ENCODE data around the gene LIPA.
"Not testable (repeated sequence)": the region's sequence is repeated elsewhere in the genome, so short reads cannot be mapped to it uniquely, and the experiment has no call there.

LIPA gene

DNA sequence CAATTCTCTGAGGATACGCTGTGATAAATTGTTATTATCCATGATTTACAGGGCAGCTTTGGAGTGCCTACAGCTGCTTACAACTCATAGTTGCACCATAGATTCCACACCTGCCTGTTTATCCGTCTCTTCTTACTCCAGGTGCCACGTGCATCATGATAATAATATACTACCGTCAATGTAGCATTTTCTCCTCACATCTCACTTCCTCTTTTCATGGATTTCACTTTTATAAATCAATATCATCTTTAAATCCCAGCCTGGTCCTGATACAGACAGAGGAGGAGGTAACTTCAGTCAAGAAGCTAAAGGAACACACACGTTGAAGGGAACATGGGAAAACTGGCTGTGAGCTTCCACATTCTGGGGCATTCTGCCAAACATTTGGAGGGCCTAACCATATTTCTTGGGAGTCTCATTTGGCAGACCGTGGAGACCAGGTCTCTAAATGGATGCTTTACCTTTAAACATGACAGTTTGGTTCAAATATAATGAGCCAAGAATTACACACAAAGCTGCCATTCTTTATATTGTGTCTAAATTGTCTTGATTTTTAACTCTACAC lies 46.9 kb downstream of the LIPA start:
- no peak overlapping the region for H3K9ac ChIP-seq (ENCODE audit: low read length)
- H3K4me1 ChIP-seq (ENCODE audit: control insufficient read depth, low read depth, low read length), result peaks cover 18% of the 10 kb centered on the region
- no peak overlapping the region for H3K4me3 ChIP-seq (ENCODE audit: low read length)
- no peak overlapping the region for H3K27ac ChIP-seq (ENCODE audit: low read length)
- H3K27me3 ChIP-seq (ENCODE audit: control insufficient read depth, insufficient read depth, low read length), result peaks cover 64% of the 10 kb centered on the region
- no peaks in the 10 kb centered on the region for H3K36me3 ChIP-seq (ENCODE audit: control insufficient read depth, low read depth, low read length)
- no peaks in the 10 kb centered on the region for H3K9me3 ChIP-seq (ENCODE audit: control insufficient read depth, low read depth, low read length)

GRCh38 chr10:89203237-89203636 lies 48.3 kb downstream of the LIPA start:
- no peak overlapping the region for H3K27ac ChIP-seq (ENCODE audit: low read length)
- no peak overlapping the region for H3K9ac ChIP-seq (ENCODE audit: low read length)
- H3K4me3 ChIP-seq (ENCODE audit: low read length), result no peak overlapping the region

DNA sequence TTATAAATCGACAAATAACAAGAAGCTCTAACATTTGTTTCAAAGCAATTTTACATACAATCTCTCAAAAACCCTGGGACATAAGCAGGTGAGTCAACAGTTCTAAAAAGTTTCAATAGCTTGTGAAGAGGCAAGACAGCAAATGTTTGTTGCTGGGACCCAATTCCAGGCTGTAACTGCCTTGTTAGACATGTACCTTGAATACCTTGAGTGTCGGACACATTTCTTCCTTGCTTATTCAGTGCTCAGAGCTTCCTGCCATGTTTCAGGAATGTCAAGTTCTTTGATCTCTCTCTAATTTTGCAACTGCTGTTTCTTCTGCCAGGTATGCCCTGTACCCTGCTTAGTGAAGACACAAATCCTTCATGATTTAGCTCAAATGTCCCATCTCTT lies 49.5 kb downstream of the LIPA start:
- Histone ChIP-seq H3K9ac (ENCODE audit: low read length) (no peak overlapping the region), H3K27ac (ENCODE audit: low read length) (no peak overlapping the region), H3K4me3 (ENCODE audit: low read length) (no peak overlapping the region), H3K36me3 (ENCODE audit: control insufficient read depth, low read depth, low read length) (no peaks in the 10 kb centered on the region), H3K27me3 (ENCODE audit: control insufficient read depth, insufficient read depth, low read length) (peaks cover 37% of the 10 kb centered on the region), H3K4me1 (ENCODE audit: control insufficient read depth, low read depth, low read length) (peaks cover 11% of the 10 kb centered on the region), H3K9me3 (ENCODE audit: control insufficient read depth, low read depth, low read length) (no peaks in the 10 kb centered on the region)

More at GRCh38 chr10:89203237-89203636, 48.3 kb downstream of the LIPA start:
- Histone ChIP-seq H3K4me1 (ENCODE audit: control insufficient read depth, low read depth, low read length) (peaks cover 14% of the 10 kb centered on the region), H3K9me3 (ENCODE audit: control insufficient read depth, low read depth, low read length) (no peaks in the 10 kb centered on the region), H3K36me3 (ENCODE audit: control insufficient read depth, low read depth, low read length) (no peaks in the 10 kb centered on the region), H3K27me3 (ENCODE audit: control insufficient read depth, insufficient read depth, low read length) (peaks cover 49% of the 10 kb centered on the region)

DNA sequence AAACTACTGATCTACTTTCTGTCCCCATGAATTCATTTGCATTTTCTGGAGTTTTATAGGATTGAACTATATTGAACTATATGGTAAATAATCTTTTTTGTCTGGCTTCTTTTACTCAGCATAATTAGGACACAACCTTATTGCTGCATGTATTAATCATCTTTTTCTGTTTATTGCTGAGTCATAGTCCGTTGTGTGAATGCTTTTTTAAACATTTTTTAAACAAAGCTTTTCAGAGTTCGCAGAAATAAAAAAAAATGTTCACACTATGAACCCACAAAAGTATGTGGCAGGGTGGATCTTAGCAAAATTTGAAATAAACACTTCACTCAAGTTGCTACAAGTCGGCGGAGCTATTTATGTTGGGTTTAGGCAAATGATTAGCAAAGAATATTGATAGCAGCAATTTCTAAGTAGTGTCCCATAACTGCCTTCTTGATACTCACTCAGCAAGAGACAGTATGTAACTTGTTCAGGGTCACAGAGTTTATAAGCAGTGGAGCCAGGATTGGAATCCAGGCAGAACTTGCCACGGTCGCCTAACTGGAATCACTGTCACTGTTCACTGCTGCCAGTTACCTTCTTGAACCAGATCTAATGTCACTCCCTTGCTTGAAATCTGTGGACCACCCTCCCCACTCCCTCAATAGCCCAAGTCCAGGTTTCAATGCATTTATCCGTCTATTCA lies 50.1 kb downstream of the LIPA start:
- Histone ChIP-seq H3K9me3 (ENCODE audit: control insufficient read depth, low read depth, low read length) (no peaks in the 10 kb centered on the region), H3K4me1 (ENCODE audit: control insufficient read depth, low read depth, low read length) (peaks cover 7% of the 10 kb centered on the region), H3K4me3 (ENCODE audit: low read length) (no peak overlapping the region), H3K36me3 (ENCODE audit: control insufficient read depth, low read depth, low read length) (no peaks in the 10 kb centered on the region), H3K27me3 (ENCODE audit: control insufficient read depth, insufficient read depth, low read length) (peaks cover 32% of the 10 kb centered on the region), H3K27ac (ENCODE audit: low read length) (no peak overlapping the region), H3K9ac (ENCODE audit: low read length) (no peak overlapping the region)

DNA sequence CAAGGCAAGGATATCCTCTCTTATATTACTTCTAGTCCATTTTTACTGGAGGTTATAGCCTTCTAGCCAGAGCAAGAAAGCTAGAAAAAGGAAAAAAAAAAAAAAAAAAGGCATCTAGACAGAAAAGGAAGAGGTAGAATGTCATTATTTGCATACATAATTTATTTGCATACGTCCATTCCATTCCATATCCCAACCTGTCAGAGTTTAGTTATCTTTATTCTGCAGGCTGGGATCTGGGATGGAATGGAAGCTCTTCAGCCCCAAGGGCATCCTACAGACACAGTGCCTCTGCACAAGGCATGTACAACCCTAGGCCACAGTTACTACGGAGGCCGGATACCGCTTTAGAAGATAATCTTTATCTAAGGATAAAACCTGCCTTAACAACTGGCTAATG lies 54.1 kb downstream of the LIPA start:
- no peaks in the 10 kb centered on the region for H3K27me3 ChIP-seq (ENCODE audit: control insufficient read depth, insufficient read depth, low read length)
- no peak overlapping the region for H3K27ac ChIP-seq (ENCODE audit: low read length)
- no peaks in the 10 kb centered on the region for H3K4me1 ChIP-seq (ENCODE audit: control insufficient read depth, low read depth, low read length)
- H3K9me3 ChIP-seq (ENCODE audit: control insufficient read depth, low read depth, low read length), result no peaks in the 10 kb centered on the region
- no peak overlapping the region for H3K4me3 ChIP-seq (ENCODE audit: low read length)
- H3K36me3 ChIP-seq (ENCODE audit: control insufficient read depth, low read depth, low read length), result no peaks in the 10 kb centered on the region
- H3K9ac ChIP-seq (ENCODE audit: low read length), result no peak overlapping the region

GRCh38 chr10:89191301-89191700 lies 60.3 kb downstream of the LIPA start:
- H3K27me3 ChIP-seq (ENCODE audit: control insufficient read depth, insufficient read depth, low read length); H3K27ac ChIP-seq (ENCODE audit: low read length); H3K4me1 ChIP-seq (ENCODE audit: control insufficient read depth, low read depth, low read length); H3K36me3 ChIP-seq (ENCODE audit: control insufficient read depth, low read depth, low read length); H3K4me3 ChIP-seq (ENCODE audit: low read length); H3K9ac ChIP-seq (ENCODE audit: low read length); H3K9me3 ChIP-seq (ENCODE audit: control insufficient read depth, low read depth, low read length): not testable (repeated sequence)

DNA sequence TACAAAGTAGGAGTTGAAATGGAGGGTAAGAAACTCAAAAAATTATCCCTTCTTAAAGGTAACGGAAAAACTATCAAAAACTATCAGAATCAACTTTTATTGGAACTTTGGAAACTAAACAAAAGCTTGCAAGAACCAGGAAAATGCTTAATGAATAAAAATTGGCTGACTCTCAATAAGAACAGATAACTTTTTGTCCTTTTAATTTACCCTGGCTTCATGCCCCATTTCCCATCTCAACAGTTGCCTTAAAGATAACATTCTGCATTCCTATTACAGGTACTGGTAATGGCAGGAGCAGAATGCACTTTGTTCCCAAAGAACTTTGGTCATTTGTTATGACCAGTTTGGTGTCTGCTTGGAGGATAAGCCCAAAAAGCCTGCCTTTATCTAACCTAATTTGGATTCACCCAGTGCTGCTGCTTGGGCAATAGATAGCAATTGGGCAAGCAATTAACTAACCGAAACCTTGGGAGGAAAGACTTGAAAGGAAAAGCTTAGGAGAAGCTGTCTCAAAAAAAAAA lies 62.3 kb downstream of the LIPA start:
- Histone ChIP-seq H3K4me3 (ENCODE audit: low read length) (no peak overlapping the region), H3K4me1 (ENCODE audit: control insufficient read depth, low read depth, low read length) (no peaks in the 10 kb centered on the region), H3K9ac (ENCODE audit: low read length) (no peak overlapping the region), H3K9me3 (ENCODE audit: control insufficient read depth, low read depth, low read length) (no peaks in the 10 kb centered on the region), H3K27me3 (ENCODE audit: control insufficient read depth, insufficient read depth, low read length) (no peaks in the 10 kb centered on the region), H3K36me3 (ENCODE audit: control insufficient read depth, low read depth, low read length) (no peaks in the 10 kb centered on the region), H3K27ac (ENCODE audit: low read length) (no peak overlapping the region)

DNA sequence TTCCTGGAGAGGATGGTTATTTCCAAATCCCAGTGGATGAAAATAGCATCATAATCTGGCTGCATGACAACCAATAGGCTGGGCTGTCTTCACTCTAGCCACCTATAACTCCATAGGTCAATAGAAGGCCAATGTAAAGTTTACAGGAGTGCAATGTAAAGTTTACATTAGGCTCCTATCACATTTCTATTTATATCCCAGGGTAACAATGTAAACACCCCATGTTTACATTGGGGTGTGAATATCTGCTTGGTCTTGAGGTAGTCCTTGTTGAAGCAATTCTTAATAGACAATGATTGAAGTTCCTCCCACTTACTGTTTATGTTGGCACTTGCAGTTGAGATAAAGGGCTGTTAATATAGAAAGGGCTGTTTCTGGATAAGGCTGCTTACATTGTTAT lies 65.9 kb downstream of the LIPA start:
- Histone ChIP-seq H3K4me1 (ENCODE audit: control insufficient read depth, low read depth, low read length) (no peaks in the 10 kb centered on the region), H3K4me3 (ENCODE audit: low read length) (no peak overlapping the region), H3K27me3 (ENCODE audit: control insufficient read depth, insufficient read depth, low read length) (no peaks in the 10 kb centered on the region), H3K9me3 (ENCODE audit: control insufficient read depth, low read depth, low read length) (no peaks in the 10 kb centered on the region), H3K27ac (ENCODE audit: low read length) (no peak overlapping the region), H3K9ac (ENCODE audit: low read length) (no peak overlapping the region), H3K36me3 (ENCODE audit: control insufficient read depth, low read depth, low read length) (no peaks in the 10 kb centered on the region)

- Histone ChIP-seq H3K4me1 (ENCODE audit: control insufficient read depth, low read depth, low read length) (no peaks in the 10 kb centered on the region), H3K4me3 (ENCODE audit: low read length) (no peak overlapping the region), H3K9ac (ENCODE audit: low read length) (no peak overlapping the region), H3K36me3 (ENCODE audit: control insufficient read depth, low read depth, low read length) (no peaks in the 10 kb centered on the region), H3K27ac (ENCODE audit: low read length) (no peak overlapping the region), H3K27me3 (ENCODE audit: control insufficient read depth, insufficient read depth, low read length) (no peaks in the 10 kb centered on the region), H3K9me3 (ENCODE audit: control insufficient read depth, low read depth, low read length) (no peaks in the 10 kb centered on the region)
Observed at GRCh38 chr10:89184638-89185037, 66.9 kb downstream of the LIPA start.

DNA sequence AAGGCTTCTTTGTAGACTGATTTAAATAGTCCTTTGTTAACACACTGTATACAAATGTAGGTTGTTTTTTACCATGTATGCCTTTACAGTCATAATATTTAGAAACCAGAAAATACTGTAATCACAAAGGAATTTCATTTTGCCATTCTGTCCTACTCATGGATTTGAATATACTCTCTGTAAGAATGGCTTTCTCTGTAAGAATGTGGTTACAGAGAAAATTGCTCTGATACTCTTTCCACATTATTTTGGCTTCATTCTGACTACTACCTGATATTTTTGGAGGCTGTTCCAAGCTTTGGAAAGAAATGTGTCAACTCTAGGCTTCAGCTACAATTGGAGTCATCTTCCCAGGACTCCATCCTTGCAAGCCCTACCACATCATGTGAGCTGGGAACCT lies 68.0 kb downstream of the LIPA start:
- H3K27me3 ChIP-seq (ENCODE audit: control insufficient read depth, insufficient read depth, low read length), result no peaks in the 10 kb centered on the region
- no peak overlapping the region for H3K4me3 ChIP-seq (ENCODE audit: low read length)
- H3K9ac ChIP-seq (ENCODE audit: low read length), result no peak overlapping the region
- H3K9me3 ChIP-seq (ENCODE audit: control insufficient read depth, low read depth, low read length), result no peaks in the 10 kb centered on the region
- no peaks in the 10 kb centered on the region for H3K36me3 ChIP-seq (ENCODE audit: control insufficient read depth, low read depth, low read length)
- no peaks in the 10 kb centered on the region for H3K4me1 ChIP-seq (ENCODE audit: control insufficient read depth, low read depth, low read length)
- H3K27ac ChIP-seq (ENCODE audit: low read length), result no peak overlapping the region

DNA sequence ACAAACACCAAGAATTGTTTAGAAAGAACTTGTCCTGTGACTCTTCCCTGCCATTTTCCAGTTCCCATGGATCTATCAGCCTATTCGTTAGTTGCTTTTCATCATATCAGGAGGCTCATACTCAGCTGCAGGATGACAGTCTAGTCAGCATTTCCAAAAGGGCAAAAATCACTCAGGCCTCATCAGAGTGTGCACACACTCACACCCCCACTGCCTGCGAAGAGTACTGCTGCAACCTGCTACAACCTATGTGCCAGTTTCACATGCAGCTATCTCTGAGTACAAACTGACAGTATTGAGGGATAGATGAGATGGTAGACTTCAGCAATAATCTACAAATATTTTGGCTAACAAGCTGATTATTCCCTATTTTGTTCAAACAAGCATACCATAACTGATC lies 68.7 kb downstream of the LIPA start:
- Histone ChIP-seq H3K4me1 (ENCODE audit: control insufficient read depth, low read depth, low read length) (no peaks in the 10 kb centered on the region), H3K9me3 (ENCODE audit: control insufficient read depth, low read depth, low read length) (no peaks in the 10 kb centered on the region), H3K27ac (ENCODE audit: low read length) (no peak overlapping the region), H3K27me3 (ENCODE audit: control insufficient read depth, insufficient read depth, low read length) (no peaks in the 10 kb centered on the region), H3K36me3 (ENCODE audit: control insufficient read depth, low read depth, low read length) (no peaks in the 10 kb centered on the region), H3K9ac (ENCODE audit: low read length) (no peak overlapping the region), H3K4me3 (ENCODE audit: low read length) (no peak overlapping the region)

- no peak overlapping the region for H3K4me3 ChIP-seq (ENCODE audit: low read length)
- H3K27ac ChIP-seq (ENCODE audit: low read length), result no peak overlapping the region
- peaks cover 8% of the 10 kb centered on the region for H3K4me1 ChIP-seq (ENCODE audit: control insufficient read depth, low read depth, low read length)
- no peaks in the 10 kb centered on the region for H3K36me3 ChIP-seq (ENCODE audit: control insufficient read depth, low read depth, low read length)
- H3K9ac ChIP-seq (ENCODE audit: low read length), result no peak overlapping the region
- H3K27me3 ChIP-seq (ENCODE audit: control insufficient read depth, insufficient read depth, low read length), result no peaks in the 10 kb centered on the region
- no peaks in the 10 kb centered on the region for H3K9me3 ChIP-seq (ENCODE audit: control insufficient read depth, low read depth, low read length)
Observed at GRCh38 chr10:89175816-89176215, 75.8 kb downstream of the LIPA start.

Data from iPS-18a (cell line).